Lower leg skin (tissue), 3 donors: ENCODE measurements around the gene TEK.

ENCODE experiments used
- CTCF ChIP-seq, 3 donors: fragments of 450-650 bp; IDR thresholded peaks; one replicate each; pipeline ENCODE4 v1.5.1; 2016; ENCODE audit warnings: antibody characterized with exemption in 3 of 3, mild to moderate bottlenecking in 3 of 3, moderate library complexity in 2 of 3
- POLR2A ChIP-seq, 2 donors: fragments of 450-650 bp; IDR thresholded peaks; one replicate each; pipeline ENCODE4 v1.6.1; 2016 to 2017; ENCODE audit warnings: antibody characterized with exemption in 2 of 2, mild to moderate bottlenecking in 1 of 2, moderate library complexity in 1 of 2

DNA sequence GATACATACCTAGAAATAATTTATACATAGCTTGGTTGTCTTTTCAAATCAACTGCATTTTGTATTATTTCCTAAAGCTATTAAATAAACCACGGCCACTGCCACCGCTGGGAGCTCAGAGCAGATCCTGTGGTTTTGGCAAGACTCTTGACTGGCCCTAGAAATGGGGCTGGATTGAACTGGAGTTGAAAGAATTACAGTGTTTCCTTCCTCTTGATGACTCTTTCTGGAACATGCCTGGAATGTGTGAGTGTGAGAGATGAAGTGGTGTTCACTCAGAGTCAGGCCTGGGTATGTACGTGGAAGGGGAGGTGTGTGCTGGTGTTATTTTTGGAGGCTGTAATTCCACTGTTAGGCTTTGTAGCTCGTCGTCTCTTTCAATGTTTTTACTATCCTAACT is 45.9 kb downstream of the TEK start:
- TF ChIP-seq CTCF (IDR thresholded peaks at IDR 0.05) (no peak), POLR2A (IDR thresholded peaks at IDR 0.05) (no peak)
